Natural killer cell treated with Interleukin-12 subunit alpha and Interleukin-12 subunit beta and Interleukin-15 and Interleukin-18, amount 100 ng/mL, for 72 hours (primary cell): ENCODE results near the gene HK2. TPM values are rescaled to one million over a fixed set of nuclear protein-coding genes. Genes with fewer than 3 reads are reported as not detected.

Experiments used
- ATAC-seq, 2 donors: fragments of 150-1000 bp; cut with Tn5 transposase in 1 of 2; sonication (Bioruptor Pico), chemical (Tn5 transposase) in 1 of 2; 2 replicates each; pipeline ENCODE4 v1.10.0; 2021
- DNase-seq: peaks from one replicate; pipeline ENCODE4 v3.0.0; 2022; ENCODE audit warnings: low spot score
- H3K27ac Mint-ChIP-seq, 2 donors: 1 replicate in 1 of 2; 2 replicates in 1 of 2; pipeline ENCODE4 v1.8.0; 2022; ENCODE audit warnings: mixed read lengths in 2 of 2, mild to moderate bottlenecking in 1 of 2, moderate library complexity in 1 of 2
- H3K27me3 Mint-ChIP-seq, 2 donors: 1 replicate in 1 of 2; 2 replicates in 1 of 2; pipeline ENCODE4 v1.8.0; 2022; ENCODE audit warnings: mixed read lengths in 2 of 2
- H3K36me3 Mint-ChIP-seq: one replicate; pipeline ENCODE4 v1.8.0; 2022; ENCODE audit warnings: mixed read lengths
- H3K4me1 Mint-ChIP-seq, 2 donors: 1 replicate in 1 of 2; 2 replicates in 1 of 2; pipeline ENCODE4 v1.8.0; 2022; ENCODE audit warnings: low read depth in 2 of 2, mixed read lengths in 2 of 2, mild to moderate bottlenecking in 1 of 2
- H3K4me3 Mint-ChIP-seq: one replicate; pipeline ENCODE4 v1.8.0; 2022; ENCODE audit warnings: mixed read lengths
- H3K9me3 Mint-ChIP-seq: 2 replicates; pipeline ENCODE4 v1.8.0; 2022; ENCODE audit warnings: mixed read lengths
- total RNA-seq, 2 donors: library from RNA; stranded (reverse); gene quantifications; one replicate each; pipeline ENCODE4 v1.2.3, GENCODE V29; 2022

Gene HK2
- total RNA-seq, 2 donors from 2014 or later: 71.3 to 78.1 TPM

DNA sequence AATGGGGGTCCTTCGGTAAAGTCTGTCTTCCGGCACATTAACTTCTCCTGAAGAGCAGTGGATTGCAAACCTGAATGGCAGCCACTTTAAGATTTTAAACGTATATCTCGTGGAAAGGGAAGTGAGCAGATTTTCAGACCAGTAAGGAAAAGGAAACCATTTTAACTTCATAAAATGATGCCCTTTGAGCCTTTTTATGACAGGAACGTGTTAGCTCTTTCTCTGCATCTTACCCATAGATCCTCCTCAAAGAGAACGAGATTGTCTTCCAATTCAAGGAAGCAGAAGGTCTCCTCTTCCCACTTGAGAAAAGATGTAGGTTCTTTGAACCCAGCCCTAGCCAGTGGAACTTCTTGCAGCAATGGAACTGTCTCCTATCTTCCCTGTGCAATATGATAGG, 35.6 kb downstream of the HK2 start:
- Mint-ChIP-seq H3K27me3 (no peaks in the 10 kb centered on the region), H3K9me3 (no peaks in the 10 kb centered on the region), H3K36me3 (peaks cover 4% of the 10 kb centered on the region), H3K27ac (no peak overlapping the region), H3K4me1 (peaks cover 28 to 29% of the 10 kb centered on the region in 2 donors), H3K4me3 (no peak overlapping the region)
- no peak for ATAC-seq
- no peak for DNase-seq

DNA sequence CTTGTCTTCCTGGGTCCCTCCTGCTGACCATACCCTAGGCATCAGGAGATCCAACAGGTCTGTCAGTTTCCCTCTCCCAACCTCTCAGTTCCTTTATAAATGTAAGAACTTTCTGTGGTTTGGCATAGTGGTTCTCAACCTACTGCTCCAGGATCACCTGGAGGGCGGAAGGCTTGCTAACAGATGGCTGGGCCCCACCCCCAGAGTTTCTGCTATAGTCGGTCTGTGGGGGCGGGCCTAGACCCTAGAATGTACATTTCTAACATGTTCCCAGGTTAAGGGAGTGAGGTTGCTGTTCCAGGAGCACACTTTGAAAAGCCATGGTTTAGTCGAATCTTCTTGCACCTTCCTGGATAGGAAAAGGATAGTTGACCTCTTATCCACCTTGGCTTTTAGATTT, 37.0 kb downstream of the HK2 start:
- H3K4me1 Mint-ChIP-seq: peaks cover 28 to 30% of the 10 kb centered on the region in 2 donors
- H3K4me3 Mint-ChIP-seq: no peak overlapping the region
- H3K27me3 Mint-ChIP-seq: no peaks in the 10 kb centered on the region
- H3K27ac Mint-ChIP-seq: no peak overlapping the region
- peaks cover 4% of the 10 kb centered on the region for H3K36me3 Mint-ChIP-seq
- H3K9me3 Mint-ChIP-seq: no peaks in the 10 kb centered on the region
- ATAC-seq (no peak), DNase-seq (no peak)

DNA sequence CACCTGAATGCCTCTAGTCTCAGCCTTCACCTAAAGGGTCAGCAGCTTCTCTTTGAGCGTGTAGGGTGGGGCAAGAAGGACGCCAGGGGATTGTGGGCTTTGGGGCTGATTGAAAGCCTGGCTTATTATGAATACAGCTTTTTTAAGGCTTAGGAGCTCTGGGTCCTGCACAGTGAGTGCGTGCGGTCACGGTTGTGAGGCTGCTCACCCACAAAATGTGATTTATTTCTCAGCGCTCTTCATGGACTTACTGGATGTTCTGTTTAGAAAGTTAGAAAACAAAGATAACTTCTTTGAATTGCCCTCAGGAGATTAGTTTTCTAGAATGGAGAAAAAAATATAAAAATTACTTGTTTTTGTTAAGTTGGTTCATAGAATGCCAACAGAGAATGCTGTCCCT, 37.5 kb downstream of the HK2 start:
- no peaks in the 10 kb centered on the region for H3K9me3 Mint-ChIP-seq
- DNase-seq (no peak), ATAC-seq (no peak)
- H3K4me1 Mint-ChIP-seq: peaks cover 32 to 33% of the 10 kb centered on the region in 2 donors
- no peak overlapping the region for H3K4me3 Mint-ChIP-seq
- H3K27ac Mint-ChIP-seq: no peak overlapping the region
- no peaks in the 10 kb centered on the region for H3K27me3 Mint-ChIP-seq
- peaks cover 4% of the 10 kb centered on the region for H3K36me3 Mint-ChIP-seq

DNA sequence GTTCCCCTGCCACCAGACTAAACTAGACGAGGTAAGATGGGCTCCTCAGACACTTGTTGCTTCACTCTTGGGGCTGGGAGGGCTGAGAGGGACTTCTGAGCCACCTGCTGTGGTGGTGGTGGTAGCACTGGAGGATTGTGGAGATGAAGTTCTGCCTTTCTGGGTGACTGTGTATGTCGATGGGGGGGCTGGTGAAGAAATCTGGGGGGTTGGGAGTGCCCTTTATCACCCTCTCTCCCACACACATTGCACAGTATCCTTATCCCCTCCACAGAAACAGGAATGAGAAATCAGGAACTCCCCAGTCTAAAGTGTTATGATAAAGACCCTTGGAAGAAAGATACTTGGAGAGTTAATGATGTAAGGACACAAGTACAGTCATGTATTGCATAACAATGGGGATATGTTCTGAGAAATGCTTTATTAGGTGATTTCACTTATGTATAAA, 38.5 kb downstream of the HK2 start:
- ATAC-seq (no peak), DNase-seq (peak; percentile 25)
- H3K36me3 Mint-ChIP-seq: peaks cover 4% of the 10 kb centered on the region
- H3K27me3 Mint-ChIP-seq: no peaks in the 10 kb centered on the region
- H3K9me3 Mint-ChIP-seq: no peaks in the 10 kb centered on the region
- H3K4me1 Mint-ChIP-seq: peaks cover 29 to 33% of the 10 kb centered on the region in 2 donors
- H3K4me3 Mint-ChIP-seq: no peak overlapping the region
- H3K27ac Mint-ChIP-seq: no peak overlapping the region

DNA sequence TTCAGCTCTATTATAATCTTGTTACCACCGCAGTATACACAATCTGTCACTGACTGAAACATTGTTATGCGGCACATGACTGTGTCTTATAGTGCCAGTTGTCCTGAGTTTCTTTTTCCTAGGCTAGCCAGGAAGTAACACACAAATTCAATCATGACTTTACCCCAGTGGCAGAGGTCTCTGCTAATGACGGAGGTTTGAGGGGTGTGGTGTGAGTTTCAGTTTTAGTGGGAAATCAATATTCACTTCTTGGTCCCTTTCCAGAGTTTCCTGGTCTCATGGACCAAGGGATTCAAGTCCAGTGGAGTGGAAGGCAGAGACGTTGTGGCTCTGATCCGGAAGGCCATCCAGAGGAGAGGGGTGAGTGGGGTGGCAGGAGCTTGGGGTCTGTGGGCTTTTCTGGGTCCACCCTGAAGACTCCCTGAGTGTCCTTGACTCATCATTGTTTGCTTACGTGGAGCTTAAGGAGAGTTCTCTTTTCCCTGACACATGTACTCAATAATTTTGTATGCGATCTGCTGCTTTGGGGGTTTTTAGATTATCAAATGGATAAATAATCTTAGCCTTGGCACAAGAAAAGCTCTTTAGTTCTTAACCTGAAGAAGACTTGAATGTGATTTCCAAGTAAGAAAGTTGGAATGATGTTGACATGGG, 39.2 kb downstream of the HK2 start:
- ATAC-seq (no peak), DNase-seq (peak; percentile 16)
- Mint-ChIP-seq H3K27ac (no peak overlapping the region), H3K27me3 (no peaks in the 10 kb centered on the region), H3K4me3 (no peak overlapping the region), H3K9me3 (no peaks in the 10 kb centered on the region), H3K4me1 (peaks cover 28 to 31% of the 10 kb centered on the region in 2 donors), H3K36me3 (peaks cover 4% of the 10 kb centered on the region)

DNA sequence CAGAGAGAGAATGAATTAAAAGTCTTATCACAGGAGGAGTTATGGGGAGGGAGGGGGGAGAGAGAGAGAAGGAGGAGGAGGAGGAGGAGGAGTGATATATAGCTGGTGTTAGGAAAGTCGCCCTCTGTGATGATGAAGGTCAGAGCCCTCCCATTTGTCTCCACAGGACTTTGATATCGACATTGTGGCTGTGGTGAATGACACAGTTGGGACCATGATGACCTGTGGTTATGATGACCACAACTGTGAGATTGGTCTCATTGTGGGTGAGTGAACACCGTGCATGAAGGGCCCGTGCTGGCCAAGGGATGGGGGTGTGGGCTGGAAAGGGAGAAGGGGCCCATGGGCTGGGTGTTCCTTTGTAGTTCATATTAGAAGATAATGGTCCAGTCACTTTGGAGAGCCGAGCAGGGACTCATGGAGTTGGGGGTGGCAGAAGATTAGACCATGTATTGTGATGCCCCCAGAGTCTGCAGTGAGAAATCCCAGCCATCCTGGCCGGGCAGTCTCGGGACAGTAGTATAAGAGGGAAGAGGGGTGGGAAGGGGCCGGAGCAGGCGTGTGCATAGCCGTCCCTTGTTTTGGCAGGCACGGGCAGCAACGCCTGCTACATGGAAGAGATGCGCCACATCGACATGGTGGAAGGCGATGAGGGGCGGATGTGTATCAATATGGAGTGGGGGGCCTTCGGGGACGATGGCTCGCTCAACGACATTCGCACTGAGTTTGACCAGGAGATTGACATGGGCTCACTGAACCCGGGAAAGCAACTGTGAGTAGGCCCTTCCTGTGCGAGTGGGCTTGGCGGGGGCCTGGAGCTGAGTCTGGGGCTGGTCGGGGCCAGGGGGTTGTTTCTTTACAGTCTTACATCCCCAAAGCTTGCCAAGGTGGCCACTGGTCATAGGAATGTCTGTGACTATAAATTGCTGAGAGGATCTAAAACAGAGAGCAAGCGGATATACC, 40.0 kb downstream of the HK2 start:
- H3K36me3 Mint-ChIP-seq: peaks cover 4% of the 10 kb centered on the region
- no peaks in the 10 kb centered on the region for H3K9me3 Mint-ChIP-seq
- no peak overlapping the region for H3K27ac Mint-ChIP-seq
- H3K27me3 Mint-ChIP-seq: no peaks in the 10 kb centered on the region
- H3K4me1 Mint-ChIP-seq: peaks cover 20 to 23% of the 10 kb centered on the region in 2 donors
- peak; percentile 15 to 51 for ATAC-seq
- DNase-seq: peak; percentile 53
- H3K4me3 Mint-ChIP-seq: no peak overlapping the region

DNA sequence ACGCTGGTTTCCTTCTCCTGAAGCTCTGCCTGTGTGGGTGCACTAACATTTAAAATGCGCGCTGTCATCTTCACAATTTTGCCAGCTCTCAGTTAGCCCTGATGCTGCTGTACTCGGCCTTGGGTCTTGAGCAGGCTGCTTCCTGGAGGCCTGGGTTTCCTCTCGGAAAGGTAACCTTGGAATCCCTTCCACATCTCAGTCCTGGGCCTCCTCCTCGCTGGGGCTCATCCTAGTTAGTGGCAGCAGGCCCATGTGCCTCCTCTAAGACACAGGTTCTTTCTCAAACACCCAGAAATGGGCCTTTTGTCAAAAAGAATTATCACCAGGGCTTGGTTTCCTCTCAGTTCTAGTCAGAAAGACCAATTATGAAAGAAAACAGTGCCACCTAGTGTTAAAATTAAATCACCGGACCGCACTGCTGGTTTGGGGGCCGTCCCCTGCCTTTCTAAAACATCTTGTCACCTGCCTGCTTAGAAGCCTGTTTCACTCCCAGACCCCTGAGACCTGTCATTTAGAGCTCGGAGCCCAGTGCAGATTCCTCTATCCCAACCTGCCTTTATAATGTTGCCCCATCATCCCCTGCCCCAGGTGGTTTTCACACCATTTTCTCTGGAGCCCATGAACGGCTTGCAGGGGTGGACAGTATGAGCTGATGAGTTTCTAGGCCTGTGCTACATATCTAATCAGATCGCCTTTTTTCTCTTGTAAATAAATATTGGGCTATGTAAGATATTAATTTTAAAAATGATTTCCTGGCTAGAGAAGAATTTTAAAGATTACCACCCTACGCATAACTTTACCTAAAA, 42.4 kb downstream of the HK2 start:
- ATAC-seq: peak; percentile 50 to 70
- Mint-ChIP-seq H3K27me3 (no peaks in the 10 kb centered on the region), H3K36me3 (peaks cover 11% of the 10 kb centered on the region), H3K27ac (no peak overlapping the region), H3K4me3 (no peak overlapping the region), H3K9me3 (no peaks in the 10 kb centered on the region), H3K4me1 (peaks cover 19 to 23% of the 10 kb centered on the region in 2 donors)
- DNase-seq: peak; percentile 60

DNA sequence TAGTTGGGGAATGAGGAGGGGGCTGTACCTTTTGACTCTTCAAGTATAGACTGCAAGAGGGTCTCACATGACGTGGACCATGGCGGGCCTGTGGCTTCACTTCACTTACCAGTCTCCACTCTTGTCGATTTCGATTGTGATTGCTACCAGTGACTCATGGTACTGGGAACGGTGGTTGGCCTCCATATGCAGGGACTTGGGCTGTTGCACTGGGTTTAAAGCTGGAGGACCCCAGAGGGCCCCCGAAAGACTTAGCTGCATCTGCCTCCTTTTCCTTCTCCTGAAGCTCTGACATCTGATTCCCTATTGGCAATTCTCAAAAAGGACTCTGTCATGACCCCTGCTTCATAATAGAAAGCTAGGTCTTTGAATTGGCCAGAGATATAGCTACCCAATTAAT, 43.4 kb downstream of the HK2 start:
- Mint-ChIP-seq H3K36me3 (peaks cover 11% of the 10 kb centered on the region), H3K27me3 (no peaks in the 10 kb centered on the region), H3K9me3 (no peaks in the 10 kb centered on the region), H3K4me3 (no peak overlapping the region), H3K4me1 (peaks cover 19% of the 10 kb centered on the region in 2 donors), H3K27ac (no peak overlapping the region)
- ATAC-seq: no peak
- peak; percentile 31 for DNase-seq

DNA sequence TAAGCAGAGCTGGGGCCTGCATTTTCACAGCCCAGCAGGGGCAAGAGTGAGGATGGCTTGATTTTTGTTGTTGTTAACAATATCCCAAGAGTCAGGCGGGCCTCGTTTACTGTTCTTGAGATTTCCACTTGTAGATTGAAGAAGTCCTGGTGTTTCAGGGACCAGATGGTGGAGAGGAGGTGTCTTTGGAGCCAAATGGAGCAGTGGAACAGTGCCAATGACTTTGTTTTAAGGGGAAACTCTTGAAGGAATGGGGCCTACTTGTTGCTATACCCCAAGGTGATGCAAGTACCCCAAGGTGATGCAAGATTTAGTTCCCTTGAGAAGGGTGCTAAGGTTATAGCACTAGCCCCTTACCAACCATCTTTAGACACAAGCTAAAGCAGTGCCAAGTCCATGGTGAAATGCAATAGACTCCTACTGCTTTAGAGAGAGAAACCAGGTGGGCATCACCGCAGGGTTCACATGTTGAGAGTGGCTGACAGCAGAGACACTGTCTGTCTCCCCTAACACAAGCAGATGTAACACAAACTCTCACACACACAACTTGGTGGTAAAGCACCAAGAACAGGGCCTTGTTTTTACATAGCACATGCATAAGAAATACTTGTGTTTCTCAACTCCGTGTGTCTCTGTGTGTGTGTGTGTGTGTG, 44.0 kb downstream of the HK2 start:
- DNase-seq: peak; percentile 28
- Mint-ChIP-seq H3K4me3 (no peak overlapping the region), H3K27me3 (no peaks in the 10 kb centered on the region), H3K36me3 (peaks cover 10% of the 10 kb centered on the region), H3K27ac (no peak overlapping the region), H3K4me1 (peaks cover 14% of the 10 kb centered on the region in 2 donors), H3K9me3 (no peaks in the 10 kb centered on the region)
- ATAC-seq: no peak

DNA sequence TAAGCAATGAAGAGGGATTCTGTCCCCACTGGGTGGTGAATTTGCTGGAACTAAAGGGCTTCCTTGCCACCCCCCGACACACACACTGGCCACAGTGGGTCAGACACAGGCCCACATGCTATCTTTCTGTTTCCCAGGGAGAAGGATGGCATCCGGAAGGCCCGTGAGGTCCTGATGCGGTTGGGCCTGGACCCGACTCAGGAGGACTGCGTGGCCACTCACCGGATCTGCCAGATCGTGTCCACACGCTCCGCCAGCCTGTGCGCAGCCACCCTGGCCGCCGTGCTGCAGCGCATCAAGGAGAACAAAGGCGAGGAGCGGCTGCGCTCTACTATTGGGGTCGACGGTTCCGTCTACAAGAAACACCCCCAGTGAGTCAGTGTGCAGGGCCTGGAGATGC, 44.6 kb downstream of the HK2 start:
- Mint-ChIP-seq H3K4me1 (peaks cover 7 to 8% of the 10 kb centered on the region in 2 donors), H3K4me3 (no peak overlapping the region), H3K36me3 (peaks cover 12% of the 10 kb centered on the region), H3K27ac (no peak overlapping the region), H3K27me3 (no peaks in the 10 kb centered on the region), H3K9me3 (no peaks in the 10 kb centered on the region)
- ATAC-seq (no peak), DNase-seq (peak; percentile 55)

DNA sequence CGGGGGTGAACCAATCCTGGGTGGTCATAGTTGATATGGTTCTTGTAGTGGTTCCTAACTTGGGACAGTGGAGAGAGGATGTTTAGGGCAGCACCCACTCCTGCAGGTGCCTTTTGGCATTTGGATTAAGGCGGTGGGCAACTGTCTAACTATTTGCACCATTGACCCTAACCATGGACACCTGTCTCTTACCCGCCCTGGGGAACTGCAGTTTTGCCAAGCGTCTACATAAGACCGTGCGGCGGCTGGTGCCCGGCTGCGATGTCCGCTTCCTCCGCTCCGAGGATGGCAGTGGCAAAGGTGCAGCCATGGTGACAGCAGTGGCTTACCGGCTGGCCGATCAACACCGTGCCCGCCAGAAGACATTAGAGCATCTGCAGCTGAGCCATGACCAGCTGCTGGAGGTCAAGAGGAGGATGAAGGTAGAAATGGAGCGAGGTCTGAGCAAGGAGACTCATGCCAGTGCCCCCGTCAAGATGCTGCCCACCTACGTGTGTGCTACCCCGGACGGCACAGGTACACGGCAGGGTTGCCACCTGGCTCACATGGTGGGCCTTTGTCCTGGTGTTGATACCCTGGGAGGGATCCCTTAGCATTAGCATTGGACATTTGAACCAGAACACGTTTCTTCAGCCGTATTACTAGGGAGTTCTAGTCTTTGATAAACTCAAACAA, 46.3 kb downstream of the HK2 start:
- H3K27ac Mint-ChIP-seq: no peak overlapping the region
- H3K36me3 Mint-ChIP-seq: peaks cover 12% of the 10 kb centered on the region
- ATAC-seq (no peak), DNase-seq (no peak)
- H3K4me1 Mint-ChIP-seq: peaks cover 4 to 8% of the 10 kb centered on the region in 2 donors
- H3K9me3 Mint-ChIP-seq: no peaks in the 10 kb centered on the region
- H3K4me3 Mint-ChIP-seq: no peak overlapping the region
- H3K27me3 Mint-ChIP-seq: no peaks in the 10 kb centered on the region

DNA sequence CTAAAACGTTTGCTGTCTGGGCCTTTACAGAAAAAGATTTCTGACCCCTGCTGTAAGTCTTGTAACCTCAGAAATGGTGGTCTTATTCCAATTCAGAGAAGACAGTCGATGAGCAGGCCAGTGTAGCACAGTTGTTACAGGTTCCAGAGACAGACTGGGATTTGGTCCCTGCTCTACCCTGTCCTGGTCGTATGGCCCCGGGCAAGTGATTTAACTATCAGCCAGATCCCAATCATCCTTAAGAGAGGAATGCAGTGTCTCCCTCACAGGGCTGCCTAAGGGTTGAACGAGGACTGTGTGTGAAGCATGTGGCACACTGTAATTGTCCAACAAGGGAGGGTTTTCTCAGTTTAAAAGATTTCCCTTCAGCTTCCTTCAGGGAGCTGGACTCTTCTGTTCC, 47.2 kb downstream of the HK2 start:
- DNase-seq: no peak
- no peak overlapping the region for H3K4me3 Mint-ChIP-seq
- ATAC-seq: no peak
- peaks cover 21% of the 10 kb centered on the region for H3K36me3 Mint-ChIP-seq
- no peaks in the 10 kb centered on the region for H3K27me3 Mint-ChIP-seq
- H3K27ac Mint-ChIP-seq: no peak overlapping the region
- no peaks in the 10 kb centered on the region for H3K9me3 Mint-ChIP-seq
- H3K4me1 Mint-ChIP-seq: peaks cover 5 to 10% of the 10 kb centered on the region in 2 donors
